Activated CD4-positive, alpha-beta T cell treated with anti-CD3 and anti-CD28 coated beads, Interleukin-2, amount 50 U/mL, for 4 hours (primary cell): ENCODE results near the gene HTT.

Experiments used
- DNase-seq, 2 experiments: peaks; one replicate each; pipeline ENCODE4 v3.0.0-alpha.2; 2020

The HTT gene

DNA sequence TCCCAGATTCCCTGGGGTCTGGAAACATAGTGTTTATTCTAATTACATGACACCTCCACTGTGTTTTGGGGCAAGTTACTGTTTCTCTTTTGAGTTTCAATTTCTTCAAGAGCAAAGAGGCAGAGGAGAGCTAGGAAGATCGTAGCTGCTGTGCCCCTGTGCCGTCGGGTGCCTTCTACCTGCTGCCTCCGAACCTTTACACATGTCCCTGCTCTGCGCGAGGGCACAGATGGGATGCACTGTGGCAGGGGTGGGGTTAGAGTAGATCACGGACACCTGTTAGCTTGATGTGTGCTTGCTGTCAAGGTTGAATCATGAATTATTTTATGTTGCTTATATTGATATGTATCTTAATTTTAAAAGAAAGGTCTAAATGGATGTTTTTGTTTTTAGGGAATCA is 103.4 kb downstream of the HTT start:
- DNase-seq: no peak

DNA sequence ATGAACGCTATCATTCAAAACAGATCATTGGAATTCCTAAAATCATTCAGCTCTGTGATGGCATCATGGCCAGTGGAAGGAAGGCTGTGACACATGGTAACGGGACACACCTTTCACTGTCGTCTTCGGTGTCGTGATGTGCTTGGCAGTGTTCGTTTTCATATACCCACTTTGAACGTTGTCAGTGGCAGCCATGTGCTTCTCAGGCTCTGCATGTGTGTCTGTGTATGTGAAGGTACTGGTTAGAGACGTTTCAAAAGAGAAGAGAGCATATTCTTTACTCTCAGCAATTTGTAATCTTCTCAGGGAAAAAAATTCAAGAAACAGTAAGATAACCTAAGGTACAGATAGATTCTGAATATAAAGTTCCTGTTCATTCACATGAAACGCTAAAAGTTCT is 103.9 kb downstream of the HTT start:
- DNase-seq: no peak

DNA sequence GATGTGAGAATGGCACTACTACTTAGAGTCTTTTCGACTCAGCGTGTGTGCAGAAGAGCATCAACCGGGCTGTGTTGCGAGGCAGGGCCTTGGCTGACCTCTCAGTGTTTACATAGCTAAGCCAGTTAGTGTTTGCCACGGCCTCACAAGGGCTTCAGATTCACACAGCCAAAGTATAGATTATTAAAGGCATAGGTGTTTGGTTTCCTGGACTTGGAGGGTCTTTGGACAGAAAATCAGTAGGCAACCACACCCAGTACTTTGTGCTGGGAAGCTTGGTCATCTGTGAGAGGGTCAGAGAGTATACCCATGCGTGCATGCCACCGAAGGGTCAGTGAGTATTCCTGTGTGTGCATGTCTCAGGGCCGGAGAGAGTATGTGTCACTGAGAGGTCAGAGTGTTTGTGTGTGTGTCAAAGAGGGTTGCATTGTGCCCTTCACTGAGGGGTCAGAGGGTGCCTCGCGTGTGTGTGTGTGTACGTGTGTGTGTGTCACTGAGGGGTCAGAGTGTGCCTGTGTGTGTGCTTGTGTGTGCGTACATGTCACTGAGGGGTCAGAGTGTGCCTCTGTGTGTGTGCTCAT is 104.7 kb downstream of the HTT start:
- no peak for DNase-seq

DNA sequence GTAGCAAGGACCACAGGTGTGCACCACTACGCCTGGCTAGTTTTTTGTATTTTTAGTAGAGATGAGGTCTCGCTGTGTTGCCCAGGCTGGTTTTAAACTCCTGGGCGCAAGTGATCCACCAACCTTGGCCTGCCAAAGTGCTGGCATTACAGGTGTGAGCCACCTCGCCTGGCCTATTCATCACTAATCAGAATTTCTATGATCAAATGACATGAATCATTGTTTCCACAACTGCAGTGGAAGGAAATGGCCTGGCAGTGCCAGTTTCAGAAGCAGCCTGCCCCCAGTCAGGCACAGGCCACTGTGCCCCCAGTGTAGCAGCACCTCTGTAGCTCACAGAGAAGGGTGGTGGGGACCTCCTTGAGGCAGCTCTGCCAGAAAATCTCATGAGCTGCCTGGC is 108.5 kb downstream of the HTT start:
- no peak for DNase-seq

DNA sequence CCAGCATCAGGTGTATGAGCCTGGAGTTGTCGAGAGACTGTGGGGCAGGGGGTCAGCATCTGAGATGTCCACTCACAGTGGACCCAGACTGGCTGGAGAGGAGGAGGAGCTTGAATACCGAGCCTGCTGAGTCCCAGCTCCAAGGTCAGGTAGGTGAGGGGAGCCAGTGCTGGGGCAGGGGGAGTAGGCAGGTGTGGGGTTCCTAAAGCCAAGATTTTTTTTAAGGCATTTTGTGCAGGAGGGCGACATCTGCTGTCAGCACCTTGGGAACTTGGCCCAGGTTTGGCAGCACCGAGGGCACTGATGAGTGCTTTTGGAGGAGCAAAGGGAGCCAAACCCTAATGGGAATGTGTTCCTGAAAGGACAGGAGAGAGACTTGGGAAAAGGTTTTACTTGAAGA is 110.2 kb downstream of the HTT start:
- no peak for DNase-seq

DNA sequence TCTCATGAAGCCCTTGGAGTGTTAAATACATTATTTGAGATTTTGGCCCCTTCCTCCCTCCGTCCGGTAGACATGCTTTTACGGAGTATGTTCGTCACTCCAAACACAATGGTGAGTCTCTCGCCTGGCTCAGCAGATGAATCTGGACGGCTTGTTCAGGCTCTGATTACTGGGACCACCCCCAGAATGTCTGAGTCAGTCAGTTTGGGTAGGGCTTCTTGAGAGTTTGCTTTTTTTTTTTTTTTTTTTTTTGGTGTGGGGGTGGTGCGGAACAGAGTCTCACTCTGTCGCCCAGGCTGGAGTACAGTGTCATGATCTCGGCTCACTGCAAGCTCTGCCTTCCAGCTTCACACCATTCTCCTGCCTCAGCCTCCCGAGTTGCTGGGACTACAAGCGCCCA is 112.1 kb downstream of the HTT start:
- DNase-seq: no peak

DNA sequence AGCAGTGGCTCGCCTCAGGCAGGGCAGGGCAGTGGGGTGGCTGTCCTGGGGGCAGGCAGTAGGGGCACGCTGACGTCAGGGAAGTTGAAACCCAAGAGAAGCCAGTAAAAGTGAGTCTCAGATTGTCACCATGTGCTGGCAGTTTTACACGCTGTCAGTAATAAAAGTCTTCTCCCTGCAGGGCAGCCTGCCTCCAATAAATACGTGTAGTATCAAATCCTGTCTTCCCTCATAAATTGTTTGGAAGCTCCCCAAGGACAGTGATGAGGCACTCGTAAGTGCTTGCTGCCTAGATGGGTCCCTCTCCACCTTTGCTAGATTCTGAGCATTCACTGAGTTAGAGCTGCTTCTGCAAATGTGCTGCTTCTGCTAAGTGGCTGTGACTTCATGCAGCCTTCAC is 113.6 kb downstream of the HTT start:
- DNase-seq: no peak

DNA sequence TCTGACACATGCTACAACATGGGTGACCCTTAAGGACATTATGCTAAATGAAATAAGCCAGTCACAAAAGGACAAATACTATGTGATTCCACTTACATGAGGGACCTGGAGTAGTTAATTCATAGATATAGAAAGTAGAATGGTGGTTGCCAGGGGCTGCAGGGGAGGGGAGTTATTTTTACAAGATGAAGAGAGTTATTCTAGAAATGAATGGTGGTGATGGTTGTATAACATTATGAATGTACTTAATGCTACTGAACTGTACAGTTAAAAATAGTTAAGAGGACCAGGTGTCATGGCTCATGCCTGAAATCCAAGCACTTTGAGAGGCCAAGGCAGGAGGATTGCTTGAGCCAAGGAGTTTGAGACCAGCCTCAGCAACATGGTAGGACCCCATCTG is 115.0 kb downstream of the HTT start:
- no peak for DNase-seq

DNA sequence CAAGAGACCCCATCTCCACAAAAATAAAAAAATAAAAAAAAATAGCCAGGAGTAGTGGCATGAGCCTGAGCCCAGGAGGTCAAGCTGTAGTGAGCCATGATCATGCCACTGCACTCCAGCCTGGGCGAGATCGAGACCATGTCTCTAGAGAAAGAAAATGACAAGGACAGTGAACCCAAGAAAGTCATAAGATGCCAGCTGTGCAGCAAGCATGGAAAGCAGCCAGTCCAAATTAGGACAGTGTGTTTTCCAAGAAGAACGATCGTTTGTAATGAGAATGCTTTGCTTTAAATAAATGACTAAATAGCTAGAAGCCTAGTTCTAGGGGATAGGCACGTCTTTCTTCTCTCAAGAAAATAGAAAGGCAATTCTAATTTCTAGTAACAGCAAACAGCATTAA is 116.1 kb downstream of the HTT start:
- no peak for DNase-seq

DNA sequence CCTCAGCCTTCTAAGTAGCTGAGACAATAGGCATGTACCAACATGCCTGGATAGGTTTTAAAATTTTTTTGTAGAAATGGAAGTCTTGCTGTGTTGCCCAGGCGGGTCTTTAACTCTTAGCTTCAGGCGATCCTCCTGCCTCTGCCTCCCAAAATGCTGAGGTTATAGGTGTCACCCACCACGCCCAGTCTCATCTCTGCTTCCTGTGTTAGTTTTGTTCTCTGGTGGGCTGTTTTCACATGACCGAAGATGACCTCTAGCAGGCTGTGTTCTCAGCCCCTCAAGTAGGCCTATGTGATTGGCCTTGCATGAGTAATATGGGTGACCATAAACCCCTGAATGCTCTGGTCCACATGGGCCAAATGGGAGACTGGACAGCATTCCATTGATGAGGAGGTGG is 117.7 kb downstream of the HTT start:
- DNase-seq: no peak

DNA sequence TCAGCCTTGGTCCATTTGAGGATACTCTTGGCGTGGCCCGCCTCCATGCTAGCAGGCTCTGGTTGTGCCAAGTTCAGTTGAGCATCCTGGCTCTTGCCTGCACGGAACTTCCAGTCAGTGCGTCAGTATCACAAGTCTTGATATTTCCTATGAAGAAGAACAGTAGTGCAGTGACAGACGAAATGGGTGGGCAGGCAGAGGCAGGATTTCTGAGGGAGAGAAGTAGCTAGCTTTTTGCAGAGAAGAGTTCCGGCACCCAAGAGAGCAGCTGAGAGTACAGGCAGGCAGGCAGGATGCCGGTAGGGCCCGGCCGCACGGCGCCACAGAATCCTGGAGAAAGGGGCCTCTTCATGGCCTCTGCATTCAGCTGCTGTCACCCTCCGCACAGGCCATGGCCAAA is 118.3 kb downstream of the HTT start:
- no peak for DNase-seq

DNA sequence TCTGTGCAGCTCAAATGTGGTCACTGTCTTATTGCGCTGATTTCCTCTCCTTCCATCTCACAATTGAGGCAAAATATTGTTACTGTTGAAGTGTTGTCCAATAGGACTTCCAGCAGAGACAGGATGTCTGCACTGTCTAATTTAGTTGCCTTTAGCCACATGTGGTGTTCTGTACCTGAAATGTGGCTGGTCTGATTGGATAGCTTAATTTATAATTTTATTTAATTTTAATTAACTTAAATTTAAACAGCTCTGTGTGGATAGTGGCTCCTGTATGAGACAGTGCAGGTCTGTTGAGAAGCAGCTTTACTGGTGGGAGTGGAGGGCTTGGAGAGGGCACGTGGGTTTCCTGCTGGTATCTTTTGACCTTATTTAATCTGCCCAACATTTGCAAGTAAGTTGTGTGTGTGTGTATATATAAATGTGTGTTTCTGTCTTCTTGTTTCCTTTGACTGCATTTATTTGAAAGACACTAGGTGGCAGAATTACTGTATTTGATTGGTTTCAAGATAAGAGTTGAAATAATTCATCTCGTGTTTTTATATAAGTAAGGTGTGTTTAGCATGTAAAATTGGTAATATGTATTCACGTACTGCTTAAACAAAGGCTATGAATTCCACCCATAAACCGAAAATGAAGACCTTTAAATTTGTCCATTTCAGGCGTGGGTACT is 119.2 kb downstream of the HTT start:
- DNase-seq: no peak

DNA sequence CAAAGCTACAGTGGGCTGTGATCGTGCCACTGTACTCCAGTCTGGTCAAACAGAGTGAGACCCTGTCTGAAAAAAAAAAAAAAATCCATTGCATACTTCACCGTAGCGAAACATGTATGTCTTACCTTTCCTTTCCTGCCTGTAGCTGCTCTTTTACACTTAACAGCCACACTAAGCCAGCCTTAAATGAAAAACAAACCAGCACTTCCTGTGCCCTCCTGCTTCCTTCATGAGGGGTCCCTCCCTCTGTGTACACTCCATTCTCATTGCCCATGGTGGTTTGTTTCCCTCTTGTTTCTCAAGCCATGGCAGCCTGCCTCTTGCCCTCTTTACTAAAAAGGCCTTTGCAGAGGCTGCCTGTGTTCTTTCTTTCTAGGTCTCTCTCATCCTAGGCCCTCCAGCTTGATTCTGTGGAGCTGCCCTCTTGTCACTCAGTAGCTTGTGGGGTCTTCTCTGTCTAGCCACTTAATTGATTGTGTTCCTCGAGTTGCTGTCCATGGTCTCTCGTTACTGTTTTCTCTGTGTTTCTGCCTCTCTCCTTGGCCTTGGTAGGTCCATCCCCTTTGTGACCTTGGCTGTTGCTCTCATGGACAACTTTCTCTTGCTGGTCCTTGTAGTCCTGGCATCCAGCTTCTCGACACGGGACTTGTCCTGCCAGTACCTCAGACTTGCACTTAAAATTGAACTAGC is 122.3 kb downstream of the HTT start:
- DNase-seq: no peak

DNA sequence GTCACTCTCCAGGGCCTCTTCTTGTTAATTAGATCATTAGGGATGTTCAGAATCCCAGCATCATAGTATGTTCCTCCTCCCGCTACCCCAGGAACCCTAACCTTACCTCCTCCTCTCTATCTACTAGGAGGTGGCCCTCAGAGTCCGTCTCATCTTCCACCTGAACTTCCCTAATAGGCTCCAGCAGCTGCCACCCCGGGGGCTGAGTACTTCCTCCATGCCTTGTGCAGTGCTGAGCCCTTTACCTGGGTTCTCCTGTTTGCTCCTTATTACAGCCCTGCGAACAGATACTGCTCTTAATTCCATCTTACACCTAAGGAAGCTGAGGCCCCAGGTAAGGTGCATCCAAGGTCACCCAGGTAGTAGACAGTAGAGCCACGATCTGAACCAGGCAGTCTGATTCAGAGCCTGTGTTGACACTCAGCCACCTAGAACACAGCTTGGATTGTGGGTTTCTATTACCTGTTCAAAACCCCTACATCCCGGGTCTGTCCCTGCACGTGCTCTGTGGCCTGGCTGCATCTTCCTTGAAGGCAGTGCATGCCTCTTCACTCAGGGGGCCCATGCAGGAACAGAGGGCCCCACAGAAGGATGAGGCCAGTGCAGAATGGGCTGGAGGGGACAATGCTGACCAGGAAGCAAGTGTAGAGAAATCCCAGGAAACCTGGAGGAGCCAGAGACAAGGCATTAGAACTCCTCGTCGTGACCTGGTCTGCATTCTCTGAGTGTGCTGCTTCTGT is 123.1 kb downstream of the HTT start:
- DNase-seq: no peak

DNA sequence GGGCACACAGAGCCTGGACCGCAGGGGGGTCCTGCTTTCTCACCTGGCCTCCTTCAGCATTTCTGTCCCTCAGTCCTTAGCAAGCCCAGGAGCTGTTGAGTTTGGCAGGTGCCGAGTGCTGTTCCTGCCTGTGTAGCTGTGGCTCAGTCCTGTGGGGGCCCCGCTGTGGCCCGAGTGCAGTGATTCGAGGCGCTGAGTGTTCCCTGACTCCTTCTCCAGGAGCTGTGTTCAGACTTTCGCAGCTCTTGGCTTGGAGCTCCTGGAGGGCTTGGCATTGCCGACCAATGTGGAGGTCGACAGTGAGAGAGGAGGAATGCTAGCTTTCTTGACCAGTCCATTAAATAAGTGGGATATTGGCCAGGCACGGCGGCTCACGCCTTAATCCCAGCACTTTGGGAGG is 124.4 kb downstream of the HTT start:
- no peak for DNase-seq

DNA sequence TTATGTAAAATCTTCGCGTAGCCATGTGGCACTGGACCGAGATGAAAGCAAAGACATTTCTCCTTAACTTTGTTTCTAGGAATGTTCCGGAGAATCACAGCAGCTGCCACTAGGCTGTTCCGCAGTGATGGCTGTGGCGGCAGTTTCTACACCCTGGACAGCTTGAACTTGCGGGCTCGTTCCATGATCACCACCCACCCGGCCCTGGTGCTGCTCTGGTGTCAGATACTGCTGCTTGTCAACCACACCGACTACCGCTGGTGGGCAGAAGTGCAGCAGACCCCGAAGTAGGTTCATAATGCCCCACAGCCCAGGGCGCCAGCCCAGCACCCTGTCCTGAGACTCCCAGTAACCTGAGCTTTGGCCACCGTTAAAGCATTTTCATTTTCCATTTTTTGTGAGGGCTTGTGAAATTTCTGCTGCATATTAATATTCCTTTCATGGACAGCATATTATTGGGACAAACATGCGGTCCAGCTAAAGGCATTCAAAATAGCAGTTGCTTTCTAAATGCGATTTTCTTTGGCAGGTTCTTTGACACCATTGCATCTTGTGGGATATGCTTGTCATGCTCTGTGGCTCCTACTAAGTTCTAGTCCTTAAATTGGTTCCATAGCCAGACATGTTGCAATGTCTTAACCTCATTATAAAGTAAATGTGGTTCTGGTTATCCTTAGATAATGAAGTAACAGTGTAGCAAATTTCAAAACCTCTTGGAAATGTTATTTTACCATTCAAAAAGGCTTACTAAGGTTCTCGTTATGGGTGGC is 125.4 kb downstream of the HTT start:
- DNase-seq: no peak

DNA sequence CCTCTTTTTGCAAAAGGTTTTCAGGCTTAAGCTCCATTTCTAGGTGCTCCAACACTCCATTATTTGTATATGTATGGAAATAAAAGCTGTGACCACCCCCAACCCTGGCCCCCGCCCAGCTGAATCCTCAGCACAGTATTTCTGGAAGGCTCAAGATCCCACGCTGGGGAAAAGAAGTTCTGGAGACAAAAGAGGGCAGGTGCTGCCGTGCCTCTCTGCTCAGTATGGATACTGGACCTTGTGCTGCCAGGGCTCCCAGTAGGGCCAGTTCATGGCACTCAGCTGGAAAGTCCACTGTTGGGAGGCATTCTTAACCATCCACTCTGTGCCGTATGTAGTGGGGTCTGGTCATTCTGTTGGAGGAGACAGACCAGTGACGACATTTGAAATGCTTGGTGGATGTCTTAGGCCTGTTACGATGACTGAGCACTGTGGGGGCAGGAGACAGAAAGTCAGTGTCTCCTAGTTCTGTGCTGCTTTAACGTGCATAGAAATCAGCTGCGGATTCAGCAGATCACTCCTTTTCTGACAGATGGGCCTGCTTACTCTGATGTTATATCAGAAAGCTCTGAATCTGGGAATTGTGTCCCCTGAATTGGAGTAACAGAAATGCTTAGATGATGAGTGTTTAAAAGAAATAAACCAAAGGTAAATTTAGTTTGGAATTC is 126.1 kb downstream of the HTT start:
- no peak for DNase-seq

DNA sequence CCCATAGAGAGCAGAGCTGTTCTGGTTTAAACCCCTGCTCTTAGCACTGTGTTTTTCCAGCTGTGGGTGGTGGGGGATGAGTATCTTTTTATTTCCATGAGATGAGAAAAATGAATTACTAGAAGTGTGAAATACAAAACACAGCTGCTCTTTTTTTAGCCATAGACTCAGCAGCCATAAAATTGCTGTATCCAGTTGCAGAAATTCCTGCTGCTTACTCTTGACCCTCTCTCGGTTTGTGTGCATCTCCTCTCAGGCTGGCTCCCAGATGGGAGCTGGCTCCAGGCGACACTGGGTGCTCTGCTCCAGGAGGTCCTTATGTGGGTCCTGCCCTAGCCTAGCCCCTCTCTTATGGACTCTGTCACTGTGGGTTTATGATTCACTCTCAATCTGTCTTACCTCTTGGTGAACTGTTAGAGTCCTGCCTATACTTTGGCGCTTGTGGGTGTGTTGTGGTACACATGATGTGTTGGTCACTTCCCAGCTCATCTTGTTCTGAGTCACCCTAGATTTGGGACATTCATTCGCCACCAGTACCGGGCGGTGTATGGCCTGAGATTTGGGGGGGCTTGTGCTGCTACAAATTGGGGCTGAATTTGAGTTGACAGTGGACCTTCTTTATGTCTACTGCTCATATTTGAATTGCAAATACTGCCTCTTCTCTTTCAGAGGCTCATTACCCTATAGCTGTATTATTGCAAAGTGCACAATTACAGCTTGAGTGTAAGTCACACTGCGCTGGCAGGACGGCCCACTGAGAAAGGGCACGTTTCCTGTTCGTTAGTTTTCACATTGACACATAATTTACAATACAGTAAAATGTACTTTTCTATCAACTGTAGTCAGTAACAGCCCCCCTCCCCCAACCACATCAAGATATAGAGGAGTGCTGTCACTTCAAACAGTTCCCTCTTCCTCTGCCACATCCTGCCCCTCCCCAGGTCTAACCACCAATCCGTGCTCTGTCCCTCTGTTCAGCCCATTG is 127.5 kb downstream of the HTT start:
- DNase-seq: peak; percentile 32 to 44

DNA sequence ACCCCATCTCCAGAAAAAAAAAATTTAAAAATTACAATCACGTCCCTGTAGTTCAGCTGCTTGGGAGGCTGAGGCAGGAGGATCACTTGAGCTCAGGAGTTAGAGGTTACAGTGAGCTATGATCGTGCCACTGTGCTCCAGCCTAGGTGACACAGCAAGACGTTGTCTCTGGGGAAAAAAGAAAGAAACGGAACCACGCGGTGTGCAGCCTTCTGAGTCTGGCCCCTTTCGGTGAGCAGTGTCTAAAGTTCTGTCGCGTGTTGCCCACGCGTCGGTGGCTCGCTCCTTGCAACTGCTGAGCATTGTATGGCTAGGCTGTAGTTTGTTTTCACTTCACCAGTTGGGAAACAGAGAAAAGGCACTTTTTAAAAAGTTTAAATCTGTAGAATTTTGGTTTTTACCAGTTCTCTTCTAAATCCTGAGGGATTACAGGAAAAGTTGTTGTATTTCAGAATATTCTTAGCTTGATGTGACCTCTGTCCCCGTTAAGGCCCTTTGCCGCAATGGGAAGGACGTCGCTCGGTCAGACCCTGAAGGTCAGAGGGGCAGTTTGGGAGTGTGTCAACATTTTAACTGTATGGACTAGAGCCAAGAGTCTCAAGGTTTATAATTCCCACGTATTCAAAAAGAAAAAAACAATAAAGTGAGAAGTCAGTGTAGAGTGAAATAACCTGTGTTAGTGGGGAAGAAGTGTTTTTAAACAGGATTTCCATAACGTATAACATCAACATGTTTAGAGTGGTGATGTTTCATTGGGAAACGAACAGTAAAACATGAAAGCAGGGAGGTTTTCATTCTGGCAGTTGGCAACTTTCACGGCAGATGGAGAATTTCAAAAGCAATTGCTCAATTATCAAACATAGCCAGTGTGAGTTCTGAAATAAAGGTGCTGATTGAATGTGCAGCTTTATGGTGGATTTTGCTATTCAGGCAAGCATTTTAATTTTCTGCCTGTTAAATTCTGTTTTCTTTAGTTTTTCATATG is 128.6 kb downstream of the HTT start:
- DNase-seq: peak; percentile 23 to 29

DNA sequence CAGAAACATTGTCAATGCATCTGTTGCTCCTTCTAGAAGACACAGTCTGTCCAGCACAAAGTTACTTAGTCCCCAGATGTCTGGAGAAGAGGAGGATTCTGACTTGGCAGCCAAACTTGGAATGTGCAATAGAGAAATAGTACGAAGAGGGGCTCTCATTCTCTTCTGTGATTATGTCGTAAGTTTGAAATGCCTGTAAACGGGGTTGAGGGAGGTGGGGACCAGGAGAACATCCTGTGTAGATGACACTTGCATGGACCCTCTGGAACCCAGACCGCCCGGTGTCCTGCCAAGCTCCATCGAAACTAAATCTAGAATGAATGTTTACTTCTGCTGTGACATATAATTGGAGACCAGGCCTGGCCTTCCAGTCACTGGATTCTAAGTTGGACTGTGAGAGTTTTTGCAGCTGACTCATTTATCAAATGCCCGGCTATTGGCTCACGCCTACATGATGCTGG is 129.5 kb downstream of the HTT start:
- DNase-seq: no peak
